ENCODE results near the gene CDH4. TPM values are rescaled to one million over a fixed set of nuclear protein-coding genes. Genes with fewer than 3 reads are reported as not detected.

CDH4 gene
- polyA plus RNA-seq, 6 donors from 2014 or later: not detected

- H3K27ac Mint-ChIP-seq: no peak overlapping the region
- no peaks in the 10 kb centered on the region for H3K4me1 Mint-ChIP-seq
- no peaks in the 10 kb centered on the region for H3K36me3 Mint-ChIP-seq
- no peak for DNase-seq
- H3K9me3 Mint-ChIP-seq: no peaks in the 10 kb centered on the region
- H3K4me3 Mint-ChIP-seq: no peak overlapping the region
- no peak for ATAC-seq (ENCODE audit: low read depth in 2 of 2)
- H3K27me3 Mint-ChIP-seq: no peaks in the 10 kb centered on the region
Measured at GRCh38 chr20:61813791-61814190, 561.7 kb downstream of the CDH4 start.

- ATAC-seq (ENCODE audit: low read depth in 2 of 2) (no peak), DNase-seq (no peak)
- Mint-ChIP-seq H3K4me3 (no peak overlapping the region), H3K27ac (no peak overlapping the region), H3K9me3 (no peaks in the 10 kb centered on the region), H3K27me3 (peaks cover 0 to 3% (median 0%) of the 10 kb centered on the region in 3 donors), H3K4me1 (no peaks in the 10 kb centered on the region), H3K36me3 (no peaks in the 10 kb centered on the region)
Measured at GRCh38 chr20:61814244-61814643, 562.2 kb downstream of the CDH4 start.

- Mint-ChIP-seq H3K27ac (no peak overlapping the region), H3K4me3 (no peak overlapping the region), H3K9me3 (no peaks in the 10 kb centered on the region), H3K27me3 (peaks cover 0 to 6% (median 0%) of the 10 kb centered on the region in 3 donors), H3K36me3 (no peaks in the 10 kb centered on the region), H3K4me1 (no peaks in the 10 kb centered on the region)
- ATAC-seq (ENCODE audit: low read depth in 2 of 2): no peak
- DNase-seq: no peak
Measured at GRCh38 chr20:61814726-61815125, 562.7 kb downstream of the CDH4 start.

GRCh38 chr20:61815176-61815575, 563.1 kb downstream of the CDH4 start:
- no peaks in the 10 kb centered on the region for H3K4me1 Mint-ChIP-seq
- peaks cover 0 to 6% (median 0%) of the 10 kb centered on the region in 3 donors for H3K27me3 Mint-ChIP-seq
- ATAC-seq (ENCODE audit: low read depth in 2 of 2) (no peak), DNase-seq (no peak)
- no peaks in the 10 kb centered on the region for H3K9me3 Mint-ChIP-seq
- H3K36me3 Mint-ChIP-seq: no peaks in the 10 kb centered on the region
- H3K27ac Mint-ChIP-seq: no peak overlapping the region
- no peak overlapping the region for H3K4me3 Mint-ChIP-seq

GRCh38 chr20:61815678-61816077, 563.6 kb downstream of the CDH4 start:
- H3K27ac Mint-ChIP-seq: no peak overlapping the region
- no peaks in the 10 kb centered on the region for H3K4me1 Mint-ChIP-seq
- no peak for DNase-seq
- ATAC-seq (ENCODE audit: low read depth in 2 of 2): no peak
- no peaks in the 10 kb centered on the region for H3K9me3 Mint-ChIP-seq
- peaks cover 0 to 6% (median 0%) of the 10 kb centered on the region in 3 donors for H3K27me3 Mint-ChIP-seq
- H3K4me3 Mint-ChIP-seq: no peak overlapping the region
- no peaks in the 10 kb centered on the region for H3K36me3 Mint-ChIP-seq

GRCh38 chr20:61816606-61817460, 564.8 kb downstream of the CDH4 start:
- no peaks in the 10 kb centered on the region for H3K9me3 Mint-ChIP-seq
- H3K27ac Mint-ChIP-seq: no peak overlapping the region
- peaks cover 0 to 6% (median 0%) of the 10 kb centered on the region in 3 donors for H3K27me3 Mint-ChIP-seq
- no peaks in the 10 kb centered on the region for H3K36me3 Mint-ChIP-seq
- no peak overlapping the region for H3K4me3 Mint-ChIP-seq
- DNase-seq (no peak), ATAC-seq (ENCODE audit: low read depth in 2 of 2) (no peak)
- H3K4me1 Mint-ChIP-seq: no peaks in the 10 kb centered on the region

- Mint-ChIP-seq H3K9me3 (peaks cover 0 to 4% (median 0%) of the 10 kb centered on the region in 7 donors), H3K36me3 (no peaks in the 10 kb centered on the region), H3K4me1 (no peaks in the 10 kb centered on the region), H3K27me3 (peaks cover 0 to 6% (median 0%) of the 10 kb centered on the region in 3 donors), H3K4me3 (no peak overlapping the region), H3K27ac (no peak overlapping the region)
- no peak for ATAC-seq (ENCODE audit: low read depth in 2 of 2)
- no peak for DNase-seq
Measured at GRCh38 chr20:61817575-61817974, 565.5 kb downstream of the CDH4 start.

- Mint-ChIP-seq H3K27ac (no peak overlapping the region), H3K4me1 (no peaks in the 10 kb centered on the region), H3K9me3 (peaks cover 0 to 6% (median 1%) of the 10 kb centered on the region in 7 donors), H3K4me3 (no peak overlapping the region), H3K27me3 (peaks cover 0 to 6% (median 0%) of the 10 kb centered on the region in 3 donors), H3K36me3 (no peaks in the 10 kb centered on the region)
- no peak for DNase-seq
- ATAC-seq (ENCODE audit: low read depth in 2 of 2): no peak
Measured at GRCh38 chr20:61818746-61819573, 566.9 kb downstream of the CDH4 start.

GRCh38 chr20:61819574-61819846, 567.4 kb downstream of the CDH4 start:
- Mint-ChIP-seq H3K9me3 (peaks cover 0 to 6% (median 1%) of the 10 kb centered on the region in 7 donors), H3K4me3 (no peak overlapping the region), H3K27me3 (peaks cover 0 to 6% (median 0%) of the 10 kb centered on the region in 3 donors), H3K36me3 (no peaks in the 10 kb centered on the region), H3K27ac (no peak overlapping the region), H3K4me1 (no peaks in the 10 kb centered on the region)
- ATAC-seq (ENCODE audit: low read depth in 2 of 2) (no peak), DNase-seq (no peak)

- Mint-ChIP-seq H3K36me3 (no peaks in the 10 kb centered on the region), H3K4me1 (no peaks in the 10 kb centered on the region), H3K27me3 (peaks cover 0 to 6% (median 0%) of the 10 kb centered on the region in 3 donors), H3K27ac (no peak overlapping the region), H3K9me3 (peaks cover 0 to 6% (median 1%) of the 10 kb centered on the region in 7 donors), H3K4me3 (no peak overlapping the region)
- DNase-seq (no peak), ATAC-seq (ENCODE audit: low read depth in 2 of 2) (no peak)
Measured at GRCh38 chr20:61819921-61820825, 568.1 kb downstream of the CDH4 start.

GRCh38 chr20:61821735-61822134, 569.7 kb downstream of the CDH4 start:
- ATAC-seq (ENCODE audit: low read depth in 2 of 2) (no peak), DNase-seq (no peak)
- Mint-ChIP-seq H3K27me3 (peaks cover 0 to 6% (median 0%) of the 10 kb centered on the region in 3 donors), H3K36me3 (no peaks in the 10 kb centered on the region), H3K4me1 (no peaks in the 10 kb centered on the region), H3K9me3 (peaks cover 0 to 13% (median 1%) of the 10 kb centered on the region in 7 donors), H3K27ac (no peak overlapping the region), H3K4me3 (no peak overlapping the region)

- Mint-ChIP-seq H3K4me1 (no peaks in the 10 kb centered on the region), H3K9me3 (peaks cover 0 to 13% (median 1%) of the 10 kb centered on the region in 7 donors), H3K27me3 (peaks cover 0 to 6% (median 0%) of the 10 kb centered on the region in 3 donors), H3K27ac (no peak overlapping the region), H3K4me3 (no peak overlapping the region), H3K36me3 (no peaks in the 10 kb centered on the region)
- DNase-seq: no peak
- ATAC-seq (ENCODE audit: low read depth in 2 of 2): no peak
Measured at GRCh38 chr20:61822396-61822795, 570.3 kb downstream of the CDH4 start.

- DNase-seq (no peak), ATAC-seq (ENCODE audit: low read depth in 2 of 2) (no peak)
- Mint-ChIP-seq H3K4me3 (no peak overlapping the region), H3K36me3 (no peaks in the 10 kb centered on the region), H3K4me1 (no peaks in the 10 kb centered on the region), H3K27me3 (peaks cover 0 to 6% (median 0%) of the 10 kb centered on the region in 3 donors), H3K27ac (no peak overlapping the region), H3K9me3 (peaks cover 0 to 13% (median 1%) of the 10 kb centered on the region in 7 donors)
Measured at GRCh38 chr20:61823242-61823641, 571.2 kb downstream of the CDH4 start.
